Mesothelial cell of epicardium (in vitro differentiated cells): ENCODE data around the gene HDLBP. TPM values are rescaled to one million over a fixed set of nuclear protein-coding genes. Genes with fewer than 3 reads are reported as not detected.
"Not testable (repeated sequence)": the region's sequence is repeated elsewhere in the genome, so short reads cannot be mapped to it uniquely, and the experiment has no call there.

Experiments used
- DNase-seq, 2 experiments: peaks; one replicate each; pipeline ENCODE4 v3.0.0; 2021; ENCODE audit warnings: low spot score in 2 of 2; ENCODE audit not compliant: unreplicated experiment in 2 of 2
- H3K27ac Mint-ChIP-seq: 2 replicates; pipeline ENCODE4 v1.8.0; 2021; ENCODE audit warnings: mixed read lengths
- H3K27me3 Mint-ChIP-seq: 2 replicates; pipeline ENCODE4 v1.8.0; 2021; ENCODE audit warnings: low read depth, mixed read lengths
- H3K36me3 Mint-ChIP-seq: 2 replicates; pipeline ENCODE4 v1.8.0; 2021; ENCODE audit warnings: mixed read lengths
- H3K4me1 Mint-ChIP-seq: 2 replicates; pipeline ENCODE4 v1.8.0; 2021; ENCODE audit warnings: mixed read lengths
- H3K4me3 Mint-ChIP-seq: 2 replicates; pipeline ENCODE4 v1.8.0; 2021; ENCODE audit warnings: mild to moderate bottlenecking, moderate library complexity, mixed read lengths
- H3K9me3 Mint-ChIP-seq: 2 replicates; pipeline ENCODE4 v1.8.0; 2021; ENCODE audit warnings: mixed read lengths
- CTCF ChIP-seq: fragments of 200-600 bp; sonication (generic); IDR thresholded peaks from one replicate; pipeline ENCODE4 v1.5.0; 2021; ENCODE audit warnings: antibody characterized with exemption; ENCODE audit not compliant: unreplicated experiment
- total RNA-seq: library from RNA; stranded (reverse); gene quantifications from 3 replicates; pipeline ENCODE4 v1.2.1, GENCODE V29; 2021

HDLBP gene
- total RNA-seq, 1 donor from 2014 or later, result 484 TPM

GRCh38 chr2:241325257-241325656, 9.8 kb upstream of the HDLBP start:
- no peaks in the 10 kb centered on the region for H3K27me3 Mint-ChIP-seq
- H3K4me3 Mint-ChIP-seq, result no peak overlapping the region
- H3K27ac Mint-ChIP-seq, result peak overlapping the region; percentile 34
- peaks cover 9% of the 10 kb centered on the region for H3K9me3 Mint-ChIP-seq
- TF ChIP-seq CTCF, result no peak
- H3K36me3 Mint-ChIP-seq, result peaks cover 40% of the 10 kb centered on the region
- no peak for DNase-seq
- peaks cover 28% of the 10 kb centered on the region for H3K4me1 Mint-ChIP-seq

GRCh38 chr2:241324775-241325174, 9.3 kb upstream of the HDLBP start:
- peaks cover 9% of the 10 kb centered on the region for H3K9me3 Mint-ChIP-seq
- DNase-seq, result no peak
- H3K27me3 Mint-ChIP-seq, result no peaks in the 10 kb centered on the region
- no peak for TF ChIP-seq CTCF
- peak overlapping the region; percentile 14 for H3K27ac Mint-ChIP-seq
- no peak overlapping the region for H3K4me3 Mint-ChIP-seq
- peaks cover 33% of the 10 kb centered on the region for H3K4me1 Mint-ChIP-seq
- H3K36me3 Mint-ChIP-seq, result peaks cover 40% of the 10 kb centered on the region

- Mint-ChIP-seq H3K27ac (peak overlapping the region; percentile 37), H3K4me3 (no peak overlapping the region), H3K9me3 (peaks cover 9% of the 10 kb centered on the region), H3K36me3 (peaks cover 30% of the 10 kb centered on the region), H3K27me3 (no peaks in the 10 kb centered on the region), H3K4me1 (peaks cover 42% of the 10 kb centered on the region)
- no peak for DNase-seq
- no peak for TF ChIP-seq CTCF
These were observed 8.3 kb upstream of the HDLBP start for GRCh38 chr2:241323778-241324177.

GRCh38 chr2:241321886-241322285, 6.4 kb upstream of the HDLBP start:
- no peak for DNase-seq
- TF ChIP-seq CTCF, result no peak
- peaks cover 61% of the 10 kb centered on the region for H3K4me1 Mint-ChIP-seq
- peak overlapping the region; percentile 83 for H3K27ac Mint-ChIP-seq
- H3K27me3 Mint-ChIP-seq, result no peaks in the 10 kb centered on the region
- no peak overlapping the region for H3K4me3 Mint-ChIP-seq
- peaks cover under 1% of the 10 kb centered on the region for H3K9me3 Mint-ChIP-seq
- peaks cover 19% of the 10 kb centered on the region for H3K36me3 Mint-ChIP-seq

- no peak for DNase-seq
- peaks cover 62% of the 10 kb centered on the region for H3K4me1 Mint-ChIP-seq
- H3K9me3 Mint-ChIP-seq, result no peaks in the 10 kb centered on the region
- H3K27me3 Mint-ChIP-seq, result no peaks in the 10 kb centered on the region
- peak overlapping the region; percentile 28 for H3K4me3 Mint-ChIP-seq
- TF ChIP-seq CTCF, result no peak
- peak overlapping the region; percentile 83 for H3K27ac Mint-ChIP-seq
- peaks cover 13% of the 10 kb centered on the region for H3K36me3 Mint-ChIP-seq
These were observed 5.6 kb upstream of the HDLBP start for GRCh38 chr2:241321033-241321432.

- Mint-ChIP-seq H3K27ac (peak overlapping the region; percentile 85), H3K36me3 (peaks cover 10% of the 10 kb centered on the region), H3K9me3 (no peaks in the 10 kb centered on the region), H3K4me3 (peak overlapping the region; percentile 16), H3K27me3 (no peaks in the 10 kb centered on the region), H3K4me1 (peaks cover 62% of the 10 kb centered on the region)
- no peak for TF ChIP-seq CTCF
- no peak for DNase-seq
These were observed 4.9 kb upstream of the HDLBP start for GRCh38 chr2:241320394-241320793.

- peaks cover 62% of the 10 kb centered on the region for H3K4me1 Mint-ChIP-seq
- DNase-seq, H3K36me3 Mint-ChIP-seq, H3K27me3 Mint-ChIP-seq, H3K27ac Mint-ChIP-seq, H3K9me3 Mint-ChIP-seq: not testable (repeated sequence)
- peak overlapping the region; percentile 99 for H3K4me3 Mint-ChIP-seq
These were observed 3.4 kb upstream of the HDLBP start for GRCh38 chr2:241318830-241319229.
